Tibial nerve (tissue), 4 donors: ENCODE data around the gene GPR32. TPM values are rescaled to one million over a fixed set of nuclear protein-coding genes. Genes with fewer than 3 reads are reported as not detected.

Source experiments
- DNase-seq, 2 donors: peaks; one replicate each; pipeline ENCODE4 v3.0.0-alpha.2; 2019; ENCODE audit warnings: low spot score in 2 of 2
- H3K27ac ChIP-seq, 4 donors: fragments of 200-600 bp; sonication (generic) in 3 of 4; one replicate each; pipeline ENCODE4 v1.5.1; 2017 to 2019; ENCODE audit warnings: mild to moderate bottlenecking in 1 of 4
- H3K27me3 ChIP-seq, 2 donors: fragments of 200-600 bp; sonication (generic) in 1 of 2; one replicate each; pipeline versions ENCODE4 v1.5.1 to v1.6.0; 2017 to 2019
- H3K36me3 ChIP-seq, 3 donors: fragments of 200-600 bp; sonication (generic); one replicate each; pipeline ENCODE4 v1.5.1; 2018 to 2019
- H3K4me1 ChIP-seq, 4 donors: fragments of 200-600 bp; sonication (generic) in 3 of 4; one replicate each; pipeline ENCODE4 v1.5.1; 2017 to 2019
- H3K4me3 ChIP-seq, 4 donors: fragments of 200-600 bp; sonication (generic) in 3 of 4; one replicate each; pipeline ENCODE4 v1.5.1; 2017 to 2019; ENCODE audit warnings: mild to moderate bottlenecking in 1 of 4, moderate library complexity in 1 of 4
- H3K9me3 ChIP-seq, 4 donors: fragments of 200-600 bp; sonication (generic) in 3 of 4; one replicate each; pipeline ENCODE4 v1.5.1; 2017 to 2019
- EP300 ChIP-seq, 2 donors: sonication (generic); formaldehyde crosslinking; IDR thresholded peaks; one replicate each; pipeline ENCODE4 v1.6.1; 2017; ENCODE audit warnings: antibody characterized with exemption in 2 of 2, mild to moderate bottlenecking in 1 of 2
- POLR2A ChIP-seq, 2 donors: fragments of 450-650 bp; IDR thresholded peaks; one replicate each; pipeline ENCODE4 v1.6.1; 2017; ENCODE audit warnings: antibody characterized with exemption in 2 of 2, mild to moderate bottlenecking in 2 of 2, moderate library complexity in 2 of 2
- WGBS, 2 donors: methylation state at CpG; one replicate each; pipeline ENCODE4 v1.1.5; 2018; 5-methylcytosine and 5-hydroxymethylcytosine counted together
- total RNA-seq, 4 donors: library from RNA; depleted of rRNA; stranded (reverse); fragments of >200 nt; gene quantifications; one replicate each; pipeline ENCODE4 v1.1.0, GENCODE V29; 2016
- TF ChIP-seq, protein P1 (sequence below), 5 experiments: fragments of 200-600 bp in 3 of 5; fragments of 450-650 bp in 2 of 5; sonication (generic) in 3 of 5; IDR thresholded peaks; one replicate each; pipeline ENCODE4 v1.5.1; 2016 to 2019; ENCODE audit warnings: antibody characterized with exemption in 5 of 5, mild to moderate bottlenecking in 3 of 5, moderate library complexity in 2 of 5

GPR32 gene
- total RNA-seq, 4 donors from 2014 or later = not detected

DNA sequence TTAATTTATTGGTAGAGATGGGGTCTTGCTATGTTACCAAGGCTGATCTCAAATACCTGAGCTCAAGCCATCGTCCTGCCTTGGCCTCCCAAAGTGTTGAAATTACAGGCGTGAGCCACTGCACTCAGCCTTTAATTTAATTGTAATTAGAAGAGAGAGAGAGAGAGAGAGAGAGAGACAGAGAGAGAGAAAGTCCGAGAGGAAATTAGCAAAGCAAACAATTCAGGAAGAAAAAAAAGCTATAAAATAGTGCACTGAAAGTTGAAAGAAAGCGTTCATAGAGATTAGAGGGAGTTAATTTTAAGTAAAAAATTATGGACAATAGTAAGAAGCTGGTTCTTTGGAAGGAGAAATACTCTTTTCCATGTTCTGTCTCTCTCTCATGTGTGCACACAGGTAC lies 7.0 kb downstream of the GPR32 start:
- WGBS, 2 donors = 48 to 51% methylated on average over 4 of the region's 4 CpGs
- no peak overlapping the region for H3K27ac ChIP-seq
- DNase-seq = no peak
- H3K36me3 ChIP-seq = no peaks in the 10 kb centered on the region
- H3K9me3 ChIP-seq = peaks cover 0 to 7% (median 3%) of the 10 kb centered on the region in 4 donors
- TF ChIP-seq EP300 (IDR thresholded peaks at IDR 0.05) (no peak), POLR2A (IDR thresholded peaks at IDR 0.05) (no peak)
- TF ChIP-seq, protein P1, sequence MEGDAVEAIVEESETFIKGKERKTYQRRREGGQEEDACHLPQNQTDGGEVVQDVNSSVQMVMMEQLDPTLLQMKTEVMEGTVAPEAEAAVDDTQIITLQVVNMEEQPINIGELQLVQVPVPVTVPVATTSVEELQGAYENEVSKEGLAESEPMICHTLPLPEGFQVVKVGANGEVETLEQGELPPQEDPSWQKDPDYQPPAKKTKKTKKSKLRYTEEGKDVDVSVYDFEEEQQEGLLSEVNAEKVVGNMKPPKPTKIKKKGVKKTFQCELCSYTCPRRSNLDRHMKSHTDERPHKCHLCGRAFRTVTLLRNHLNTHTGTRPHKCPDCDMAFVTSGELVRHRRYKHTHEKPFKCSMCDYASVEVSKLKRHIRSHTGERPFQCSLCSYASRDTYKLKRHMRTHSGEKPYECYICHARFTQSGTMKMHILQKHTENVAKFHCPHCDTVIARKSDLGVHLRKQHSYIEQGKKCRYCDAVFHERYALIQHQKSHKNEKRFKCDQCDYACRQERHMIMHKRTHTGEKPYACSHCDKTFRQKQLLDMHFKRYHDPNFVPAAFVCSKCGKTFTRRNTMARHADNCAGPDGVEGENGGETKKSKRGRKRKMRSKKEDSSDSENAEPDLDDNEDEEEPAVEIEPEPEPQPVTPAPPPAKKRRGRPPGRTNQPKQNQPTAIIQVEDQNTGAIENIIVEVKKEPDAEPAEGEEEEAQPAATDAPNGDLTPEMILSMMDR (IDR thresholded peaks at IDR 0.05) = no peak
- no peak overlapping the region for H3K4me3 ChIP-seq
- H3K27me3 ChIP-seq = peaks cover 0 to 87% of the 10 kb centered on the region in 2 donors
- H3K4me1 ChIP-seq = peaks cover 0 to 8% (median 0%) of the 10 kb centered on the region in 4 donors

DNA sequence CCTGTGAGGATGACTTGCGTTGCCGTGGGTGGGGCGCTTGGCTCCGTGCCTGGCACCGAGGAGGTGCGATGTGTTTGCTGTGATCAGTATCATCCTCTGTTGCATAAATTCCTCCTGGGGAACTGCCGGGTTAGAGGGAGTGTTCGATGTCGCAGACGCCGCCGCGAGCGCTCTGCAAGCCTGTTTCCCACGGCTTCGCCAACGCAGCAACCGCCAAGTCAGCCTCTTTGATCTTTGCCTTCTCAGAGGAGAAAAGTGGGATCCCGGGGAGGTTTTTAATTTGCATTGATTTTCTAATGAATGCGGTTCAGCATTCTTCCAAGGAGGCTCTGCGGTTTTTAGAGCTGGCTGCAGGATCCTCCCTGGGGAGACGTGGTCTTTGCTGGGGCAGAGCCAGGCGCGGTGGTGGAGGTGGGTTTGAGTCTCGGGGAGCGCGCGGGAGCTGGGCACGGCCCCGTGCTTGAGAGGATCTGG lies 7.6 kb downstream of the GPR32 start:
- H3K9me3 ChIP-seq = peaks cover 0 to 7% (median 3%) of the 10 kb centered on the region in 4 donors
- H3K4me3 ChIP-seq = no peak overlapping the region
- H3K36me3 ChIP-seq = no peaks in the 10 kb centered on the region
- H3K4me1 ChIP-seq = peaks cover 0 to 8% (median 0%) of the 10 kb centered on the region in 4 donors
- WGBS, 2 donors = 1% methylated on average over 17 to 30 of the region's 30 CpGs
- DNase-seq = no peak
- H3K27me3 ChIP-seq = peaks cover 0 to 93% of the 10 kb centered on the region in 2 donors
- H3K27ac ChIP-seq = no peak overlapping the region
- TF ChIP-seq, protein P1 (IDR thresholded peaks at IDR 0.05) = no peak
- TF ChIP-seq POLR2A (IDR thresholded peaks at IDR 0.05) (no peak), EP300 (IDR thresholded peaks at IDR 0.05) (no peak)

DNA sequence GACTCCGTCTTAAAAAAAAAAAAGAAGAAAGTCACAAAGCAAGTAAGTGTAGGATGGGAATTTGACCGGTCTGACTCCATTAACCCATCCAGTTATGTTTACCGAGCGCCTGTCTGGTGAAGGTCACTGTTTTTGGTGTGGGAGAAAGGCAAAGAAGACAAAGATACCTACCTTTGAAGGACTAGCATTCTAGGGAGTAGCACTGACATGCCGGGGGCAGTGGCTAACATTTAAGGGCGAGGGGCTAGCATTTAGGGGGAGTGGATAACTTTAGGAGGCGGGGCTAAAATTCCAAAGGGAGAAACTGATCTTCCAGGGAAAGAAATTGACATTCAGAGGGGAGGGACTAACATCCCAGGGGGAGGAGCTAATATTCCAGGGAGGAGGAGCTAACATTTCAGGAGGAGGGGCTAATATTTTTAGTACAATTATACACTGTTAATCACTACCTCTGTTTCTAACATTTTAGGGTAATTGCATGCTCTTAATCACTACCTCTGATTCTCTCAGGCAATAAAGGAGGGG lies 8.7 kb downstream of the GPR32 start:
- Histone ChIP-seq H3K36me3 (no peaks in the 10 kb centered on the region), H3K4me1 (peaks cover 0 to 17% (median 0%) of the 10 kb centered on the region in 4 donors), H3K27me3 (peaks cover 0 to 88% of the 10 kb centered on the region in 2 donors), H3K4me3 (no peak overlapping the region), H3K27ac (no peak overlapping the region), H3K9me3 (peaks cover 0 to 7% (median 3%) of the 10 kb centered on the region in 4 donors)
- TF ChIP-seq POLR2A (IDR thresholded peaks at IDR 0.05) (no peak), EP300 (IDR thresholded peaks at IDR 0.05) (no peak)
- TF ChIP-seq, protein P1 (IDR thresholded peaks at IDR 0.05) = no peak
- no peak for DNase-seq
- 53 to 57% methylated on average over 7 of the region's 7 CpGs for WGBS, 2 donors

DNA sequence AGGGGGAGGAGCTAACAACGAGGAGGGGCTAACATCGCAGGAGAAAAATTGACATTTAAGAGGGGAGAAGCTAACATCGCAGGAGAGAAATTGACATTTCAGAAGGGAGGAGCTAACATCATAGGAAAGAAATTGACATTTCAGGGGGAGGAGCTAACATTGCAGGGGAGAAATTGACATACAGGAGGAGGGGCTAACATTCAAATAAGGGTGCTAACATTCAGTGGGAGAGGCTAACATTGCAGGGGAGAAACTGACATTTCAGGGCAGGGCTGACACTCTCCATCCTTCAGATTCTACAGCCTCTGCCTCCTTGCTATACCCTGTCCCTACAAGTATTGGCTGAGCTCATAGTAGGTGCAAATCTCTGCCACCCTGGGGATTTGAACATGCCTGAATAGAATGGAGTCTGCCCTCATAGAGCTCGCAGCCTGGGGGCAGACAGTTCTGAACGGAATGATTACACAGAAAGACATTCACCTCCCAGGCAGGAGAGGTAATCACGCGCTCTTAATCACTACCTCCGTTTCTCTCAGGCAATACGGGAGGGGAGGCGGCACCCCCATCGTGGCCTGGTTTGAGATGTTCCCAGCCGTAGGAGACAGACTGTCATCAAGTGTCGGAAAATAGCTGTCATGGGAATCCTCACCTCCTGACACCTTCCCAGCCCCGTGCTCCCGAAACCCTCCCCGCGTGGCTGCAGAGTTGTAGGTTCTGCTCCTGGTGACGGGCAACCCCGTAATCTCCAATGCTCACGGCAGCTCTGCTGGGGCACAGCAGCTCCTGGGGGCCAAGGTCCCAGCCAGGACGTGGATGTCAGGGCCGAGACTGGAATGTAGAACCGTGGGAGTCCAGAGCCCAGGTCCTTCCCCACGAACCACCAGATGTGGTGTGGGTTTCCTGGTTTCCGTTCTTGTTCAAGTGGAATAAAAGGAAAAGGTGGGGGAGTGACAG lies 9.5 kb downstream of the GPR32 start:
- TF ChIP-seq, protein P1 (IDR thresholded peaks at IDR 0.05) = no peak
- TF ChIP-seq POLR2A (IDR thresholded peaks at IDR 0.05) (no peak), EP300 (IDR thresholded peaks at IDR 0.05) (no peak)
- H3K4me3 ChIP-seq = no peak overlapping the region
- H3K36me3 ChIP-seq = no peaks in the 10 kb centered on the region
- H3K9me3 ChIP-seq = peaks cover 0 to 7% (median 3%) of the 10 kb centered on the region in 4 donors
- H3K27me3 ChIP-seq = peaks cover 0 to 82% of the 10 kb centered on the region in 2 donors
- peaks cover 0 to 19% (median 0%) of the 10 kb centered on the region in 4 donors for H3K4me1 ChIP-seq
- H3K27ac ChIP-seq = no peak overlapping the region
- WGBS, 2 donors = 37% methylated on average over 13 to 25 of the region's 25 CpGs
- no peak for DNase-seq
